Smooth muscle cell (in vitro differentiated cells): ENCODE data around the gene MEMO1. TPM values are rescaled to one million over a fixed set of nuclear protein-coding genes. Genes with fewer than 3 reads are reported as not detected.
"Not testable (repeated sequence)": the region's sequence is repeated elsewhere in the genome, so short reads cannot be mapped to it uniquely, and the experiment has no call there.

Source experiments
- DNase-seq: peaks from one replicate; lab custom pipeline; 2025; ENCODE audit not compliant: unreplicated experiment; lab: John Stamatoyannopoulos, UW
- H2AFZ ChIP-seq: fragments of 200-600 bp; sonication (generic); 2 replicates; pipeline ENCODE4 v1.6.0; 2016; ENCODE audit warnings: antibody characterized with exemption, low read depth, mild to moderate bottlenecking
- H3F3A ChIP-seq: fragments of 200-600 bp; sonication (generic); 2 replicates; pipeline ENCODE4 v1.6.0; 2017; ENCODE audit warnings: antibody characterized with exemption, low read depth
- H3K27ac ChIP-seq: fragments of 200-600 bp; sonication (generic); 2 replicates; pipeline ENCODE4 v1.5.1; 2016; ENCODE audit warnings: low read depth, mild to moderate bottlenecking
- H3K27me3 ChIP-seq: fragments of 200-600 bp; sonication (generic); 2 replicates; pipeline ENCODE4 v1.6.1; 2016; ENCODE audit warnings: low read depth, mild to moderate bottlenecking
- H3K36me3 ChIP-seq: fragments of 200-600 bp; sonication (generic); 2 replicates; pipeline ENCODE4 v1.5.1; 2016; ENCODE audit warnings: low read depth
- H3K4me1 ChIP-seq: fragments of 200-600 bp; sonication (generic); 2 replicates; pipeline ENCODE4 v1.5.1; 2016; ENCODE audit warnings: low read depth
- H3K4me2 ChIP-seq: fragments of 200-600 bp; sonication (generic); 2 replicates; pipeline ENCODE4 v1.6.0; 2016; ENCODE audit warnings: mild to moderate bottlenecking
- H3K4me3 ChIP-seq: fragments of 200-600 bp; sonication (generic); 2 replicates; pipeline ENCODE4 v1.5.1; 2016; ENCODE audit warnings: mild to moderate bottlenecking
- H3K79me2 ChIP-seq: fragments of 200-600 bp; sonication (generic); 2 replicates; pipeline ENCODE4 v1.6.0; 2016; ENCODE audit warnings: low read depth, mild to moderate bottlenecking
- H3K9ac ChIP-seq: fragments of 200-600 bp; sonication (generic); 2 replicates; pipeline ENCODE4 v1.6.0; 2016; ENCODE audit warnings: low read depth
- H3K9me3 ChIP-seq: fragments of 200-600 bp; sonication (generic); replicated peaks from 2 replicates; pipeline ENCODE4 v1.5.1; 2016; ENCODE audit warnings: low read depth
- H4K20me1 ChIP-seq: fragments of 200-600 bp; sonication (generic); 2 replicates; pipeline ENCODE4 v1.6.0; 2016; ENCODE audit warnings: low read depth
- WGBS: methylation state at CpG from one replicate; pipeline ENCODE4 v1.1.7; 2016; ENCODE audit warnings: low lambda C conversion rate; 5-methylcytosine and 5-hydroxymethylcytosine counted together
- polyA plus RNA-seq: library from polyadenylated mRNA; unstranded; fragments of >200 nt; fragmentation: Nextera tagmentation; extraction: Ambion mirVana; gene quantifications from 2 replicates; pipeline ENCODE4 v1.2.1, GENCODE V29; 2016
- total RNA-seq: library from RNA; depleted of rRNA; stranded (reverse); fragments of >200 nt; gene quantifications from 2 replicates; pipeline ENCODE4 v1.2.3, GENCODE V29; 2014
- TF ChIP-seq, protein P1 (sequence below): fragments of 200-600 bp; sonication (generic); IDR thresholded peaks from 2 replicates; pipeline ENCODE4 v1.5.1; 2017; ENCODE audit warnings: borderline replicate concordance, mild to moderate bottlenecking, antibody characterized with exemption; ENCODE audit not compliant: insufficient read depth, poor library complexity, severe bottlenecking

MEMO1 gene
- total and polyA plus RNA-seq, 2 experiments from 2014 or later: 32.2 to 33.4 TPM

DNA sequence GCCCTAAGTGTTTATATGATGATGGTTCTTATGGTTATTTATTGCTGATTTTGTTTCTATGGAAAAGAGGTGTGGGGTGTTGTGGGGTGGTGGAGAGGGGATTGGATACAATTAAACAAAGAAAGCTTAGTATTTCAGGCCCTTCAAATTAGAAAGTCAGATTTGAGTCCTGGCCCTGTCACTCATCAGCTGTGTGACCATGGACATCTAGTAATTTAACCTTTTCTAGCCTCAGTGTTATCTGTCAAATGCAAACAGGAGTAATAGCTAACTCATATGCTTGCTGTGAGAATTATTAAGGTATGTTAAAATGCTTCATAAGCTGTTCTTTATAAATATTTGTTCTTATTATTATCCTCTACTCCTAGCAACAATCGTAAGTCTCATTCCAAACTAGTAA lies 2.1 kb upstream of the MEMO1 start:
- peaks cover 18% of the 10 kb centered on the region for H4K20me1 ChIP-seq
- 97% methylated on average over 1 of the region's 1 CpG for WGBS
- peaks cover 17% of the 10 kb centered on the region for H3K79me2 ChIP-seq
- no peak overlapping the region for H3K4me3 ChIP-seq
- no peak overlapping the region for H3K27ac ChIP-seq
- no peak overlapping the region for H3K4me2 ChIP-seq
- peaks cover 16% of the 10 kb centered on the region for H3F3A ChIP-seq
- no peak overlapping the region for H3K9ac ChIP-seq
- no peaks in the 10 kb centered on the region for H3K27me3 ChIP-seq
- TF ChIP-seq, protein P1, sequence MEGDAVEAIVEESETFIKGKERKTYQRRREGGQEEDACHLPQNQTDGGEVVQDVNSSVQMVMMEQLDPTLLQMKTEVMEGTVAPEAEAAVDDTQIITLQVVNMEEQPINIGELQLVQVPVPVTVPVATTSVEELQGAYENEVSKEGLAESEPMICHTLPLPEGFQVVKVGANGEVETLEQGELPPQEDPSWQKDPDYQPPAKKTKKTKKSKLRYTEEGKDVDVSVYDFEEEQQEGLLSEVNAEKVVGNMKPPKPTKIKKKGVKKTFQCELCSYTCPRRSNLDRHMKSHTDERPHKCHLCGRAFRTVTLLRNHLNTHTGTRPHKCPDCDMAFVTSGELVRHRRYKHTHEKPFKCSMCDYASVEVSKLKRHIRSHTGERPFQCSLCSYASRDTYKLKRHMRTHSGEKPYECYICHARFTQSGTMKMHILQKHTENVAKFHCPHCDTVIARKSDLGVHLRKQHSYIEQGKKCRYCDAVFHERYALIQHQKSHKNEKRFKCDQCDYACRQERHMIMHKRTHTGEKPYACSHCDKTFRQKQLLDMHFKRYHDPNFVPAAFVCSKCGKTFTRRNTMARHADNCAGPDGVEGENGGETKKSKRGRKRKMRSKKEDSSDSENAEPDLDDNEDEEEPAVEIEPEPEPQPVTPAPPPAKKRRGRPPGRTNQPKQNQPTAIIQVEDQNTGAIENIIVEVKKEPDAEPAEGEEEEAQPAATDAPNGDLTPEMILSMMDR: no peak
- no peaks in the 10 kb centered on the region for H3K36me3 ChIP-seq
- no peaks in the 10 kb centered on the region for H3K9me3 ChIP-seq
- peaks cover 3% of the 10 kb centered on the region for H3K4me1 ChIP-seq
- no peak overlapping the region for H2AFZ ChIP-seq
- DNase-seq: no peak

DNA sequence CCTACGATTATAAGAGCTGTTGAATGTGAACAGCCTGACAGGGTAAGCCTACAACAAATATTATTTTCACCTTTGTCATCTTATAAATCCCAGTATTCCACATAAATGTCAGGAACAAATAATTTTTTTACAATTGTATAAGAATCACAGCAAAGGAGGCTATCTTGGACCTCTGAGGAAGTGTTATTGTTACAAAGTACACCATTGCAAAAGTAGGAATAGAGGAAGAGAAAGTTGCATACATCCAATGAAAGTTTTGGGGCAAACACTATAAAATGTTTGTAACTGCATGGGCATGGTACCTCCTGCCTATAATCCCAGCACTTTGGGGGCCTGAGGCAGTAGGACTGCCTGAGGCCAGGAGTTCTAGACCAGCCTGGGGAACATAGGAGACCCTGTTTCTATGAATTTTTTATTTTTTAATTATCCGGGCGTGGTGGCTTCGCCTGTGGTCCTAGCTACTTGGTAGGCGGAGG lies 715 bp upstream of the MEMO1 start:
- H3K79me2 ChIP-seq: peaks cover 30% of the 10 kb centered on the region
- WGBS: 84% methylated on average over 5 of the region's 5 CpGs
- peaks cover 3% of the 10 kb centered on the region for H3K4me1 ChIP-seq
- peak overlapping the region; percentile 81 for H2AFZ ChIP-seq
- no peak for DNase-seq
- peaks cover 16% of the 10 kb centered on the region for H3F3A ChIP-seq
- no peaks in the 10 kb centered on the region for H3K36me3 ChIP-seq
- H3K9ac ChIP-seq: no peak overlapping the region
- peaks cover 32% of the 10 kb centered on the region for H4K20me1 ChIP-seq
- H3K9me3 ChIP-seq: no peaks in the 10 kb centered on the region
- H3K4me2 ChIP-seq: peak overlapping the region; percentile 87
- peak overlapping the region; percentile 97 for H3K4me3 ChIP-seq
- H3K27ac ChIP-seq: peak overlapping the region; percentile 77
- TF ChIP-seq, protein P1: no peak
- H3K27me3 ChIP-seq: no peaks in the 10 kb centered on the region

DNA sequence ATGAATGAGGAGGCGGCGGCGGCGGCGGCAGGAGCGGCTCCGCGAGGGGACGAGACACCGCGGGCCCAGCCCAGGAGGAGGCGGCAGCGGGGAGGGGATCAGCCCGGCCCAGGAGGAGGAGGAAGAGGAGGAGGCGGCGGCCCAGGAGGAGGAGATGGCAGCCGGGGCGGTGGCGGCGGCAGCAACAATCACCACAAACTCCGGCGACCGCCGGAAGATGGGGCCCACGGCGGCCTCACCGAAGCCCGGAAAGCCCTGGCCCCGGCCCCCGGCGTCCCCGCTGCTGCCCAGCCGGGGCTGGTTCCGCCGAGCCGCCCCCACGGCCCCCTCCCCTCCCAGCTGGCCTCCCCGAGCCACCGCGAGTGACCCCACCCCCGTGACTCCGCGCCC lies 533 bp downstream of the MEMO1 start:
- Histone ChIP-seq H3K9ac (peak overlapping the region; percentile 72), H3K4me3 (peak overlapping the region; percentile 97), H3K79me2 (peaks cover 43% of the 10 kb centered on the region), H3F3A (peaks cover 16% of the 10 kb centered on the region), H4K20me1 (peaks cover 44% of the 10 kb centered on the region), H3K27ac (peak overlapping the region; percentile 77)
- not testable (repeated sequence) for H3K36me3 ChIP-seq, H2AFZ ChIP-seq, H3K27me3 ChIP-seq, H3K4me2 ChIP-seq, H3K4me1 ChIP-seq, DNase-seq, H3K9me3 ChIP-seq
- WGBS: no CpG with 5 or more reads among the region's 43 CpGs

DNA sequence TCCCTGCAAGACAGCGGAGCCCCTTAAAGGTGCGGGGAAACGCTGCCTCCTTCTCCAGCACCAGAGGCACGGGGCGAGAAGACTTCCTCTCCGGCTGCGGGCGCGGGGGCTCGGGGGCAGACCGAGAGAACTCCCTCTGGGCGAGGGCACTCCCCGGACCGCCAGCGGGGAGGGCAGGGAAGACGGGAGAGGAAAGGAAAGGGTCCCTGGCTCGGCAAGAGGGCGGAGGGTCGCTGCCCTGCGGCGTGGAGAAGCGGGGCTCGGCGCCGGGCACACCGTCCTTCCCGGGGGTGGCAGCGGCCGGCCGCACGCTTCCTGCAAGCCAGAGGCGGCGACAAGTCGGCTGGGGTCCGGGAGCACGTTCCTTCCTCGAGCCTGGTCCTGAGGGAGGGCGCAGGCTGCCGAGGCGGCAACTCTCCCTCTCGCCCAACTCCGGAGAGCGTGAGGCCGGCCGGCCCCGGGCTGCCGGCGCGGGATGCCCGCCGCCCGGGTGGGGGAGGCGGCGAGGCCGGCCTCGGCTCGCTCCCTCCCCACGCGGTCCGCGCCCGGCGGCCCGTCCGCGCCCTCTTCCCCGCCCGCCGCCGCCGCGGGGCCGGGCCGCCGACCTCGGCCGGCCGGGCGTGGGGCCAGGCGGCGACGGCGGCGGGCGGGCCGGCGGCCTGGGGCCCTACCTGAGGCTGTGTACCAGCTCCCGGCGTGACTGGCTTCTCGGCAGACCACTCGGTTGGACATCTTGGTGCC lies 1.1 kb downstream of the MEMO1 start:
- Histone ChIP-seq H4K20me1 (peaks cover 50% of the 10 kb centered on the region), H3K27ac (peak overlapping the region; percentile 86), H3K79me2 (peaks cover 49% of the 10 kb centered on the region), H3F3A (peaks cover 16% of the 10 kb centered on the region), H3K4me2 (peak overlapping the region; percentile 94), H3K9ac (peak overlapping the region; percentile 78), H3K4me3 (peak overlapping the region; percentile 97), H3K4me1 (peaks cover 3% of the 10 kb centered on the region), H2AFZ (no peak overlapping the region), H3K27me3 (no peaks in the 10 kb centered on the region), H3K36me3 (no peaks in the 10 kb centered on the region), H3K9me3 (no peaks in the 10 kb centered on the region)
- WGBS: 1% methylated on average over 53 of the region's 91 CpGs
- DNase-seq: peak; percentile 33
- TF ChIP-seq, protein P1: no peak
